IMR-90 (cell line): ENCODE results near the gene CNTN5. TPM values are rescaled to one million over a fixed set of nuclear protein-coding genes. Genes with fewer than 3 reads are reported as not detected.

Experiments used
- ATAC-seq: fragments of 200-7000 bp; cut with Tn5 transposase; 2 replicates; pipeline ENCODE4 v1.9.1; 2020; ENCODE audit warnings: low read depth, mild to moderate bottlenecking, moderate library complexity
- BruUV-seq: library from RNA; stranded (reverse); fragments of 400-500 nt; replicated peaks from 2 replicates; lab custom pipeline; 2021; lab: Mats Ljungman, UMichigan
- CTCF ChIA-PET: fragments of 300-600 bp; formaldehyde crosslinking; extraction: SDS; loops from one replicate; lab custom pipeline; 2021; ENCODE audit warnings: antibody characterized with exemption; lab: Yijun Ruan, JAX
- POLR2A ChIA-PET: fragments of 300-600 bp; sonication (Branson Sonifier 250); formaldehyde crosslinking; loops from one replicate; lab custom pipeline; 2022; ENCODE audit warnings: antibody characterized with exemption; ENCODE audit not compliant: unreplicated experiment; lab: Charles Lee
- DNase-seq: peaks from one replicate; pipeline ENCODE4 v3.0.0; 2013
- H2AFZ ChIP-seq: replicated peaks from 2 replicates; pipeline ENCODE3; 2013; ENCODE audit warnings: low read length, mild to moderate bottlenecking; ENCODE audit not compliant: poor library complexity
- H2AK5ac ChIP-seq: 2 replicates; pipeline ENCODE4 v1.6.1; 2013; ENCODE audit warnings: low read depth, low read length, inconsistent platforms
- H2AK9ac ChIP-seq: replicated peaks from 2 replicates; pipeline ENCODE3; 2013; ENCODE audit warnings: mild to moderate bottlenecking, low read depth, low read length, moderate library complexity; ENCODE audit not compliant: poor library complexity
- H2BK120ac ChIP-seq: 2 replicates; pipeline ENCODE4 v1.6.1; 2013; ENCODE audit warnings: low read depth, low read length, inconsistent platforms
- H2BK15ac ChIP-seq: 3 replicates; pipeline ENCODE4 v1.6.1; 2013; ENCODE audit warnings: low read depth, low read length, inconsistent platforms
- H2BK20ac ChIP-seq: 2 replicates; pipeline ENCODE4 v1.6.1; 2013; ENCODE audit warnings: low read depth, mild to moderate bottlenecking, inconsistent platforms, low read length, moderate library complexity
- H2BK5ac ChIP-seq: 2 replicates; pipeline ENCODE4 v1.6.1; 2013; ENCODE audit warnings: mild to moderate bottlenecking, low read depth, low read length, inconsistent platforms; ENCODE audit not compliant: poor library complexity, severe bottlenecking
- H3K14ac ChIP-seq: replicated peaks from 2 replicates; pipeline ENCODE4 v1.6.1; 2013; ENCODE audit warnings: low read depth, low read length, inconsistent platforms
- H3K18ac ChIP-seq: 2 replicates; pipeline ENCODE4 v1.6.1; 2013; ENCODE audit warnings: low read depth, low read length, control low read depth
- H3K23ac ChIP-seq: 2 replicates; pipeline ENCODE4 v1.6.1; 2013; ENCODE audit warnings: low read depth, low read length, inconsistent platforms
- H3K27ac ChIP-seq: 2 replicates; pipeline ENCODE4 v1.5.1; 2013; ENCODE audit warnings: mild to moderate bottlenecking, control low read depth, low read length; ENCODE audit not compliant: insufficient read depth
- H3K27me3 ChIP-seq: 2 replicates; pipeline ENCODE4 v1.6.1; 2013; ENCODE audit warnings: low read length; ENCODE audit not compliant: control insufficient read depth, insufficient read depth
- H3K36me3 ChIP-seq: 2 replicates; pipeline ENCODE4 v1.6.1; 2013; ENCODE audit warnings: low read length, mixed read lengths; ENCODE audit not compliant: control insufficient read depth, insufficient read depth
- H3K4ac ChIP-seq: 2 replicates; pipeline ENCODE4 v1.6.1; 2013; ENCODE audit warnings: low read depth, low read length, inconsistent platforms
- H3K4me1 ChIP-seq: 2 replicates; pipeline ENCODE4 v1.6.1; 2013; ENCODE audit warnings: low read length, mixed read lengths; ENCODE audit not compliant: control insufficient read depth, insufficient read depth
- H3K4me2 ChIP-seq: 2 replicates; pipeline ENCODE4 v1.6.1; 2013; ENCODE audit warnings: low read depth, mild to moderate bottlenecking, control low read depth, low read length, moderate library complexity
- H3K4me3 ChIP-seq: 2 replicates; pipeline ENCODE4 v1.5.1; 2013; ENCODE audit warnings: low read depth, mild to moderate bottlenecking, control low read depth, low read length, moderate library complexity; ENCODE audit not compliant: insufficient read depth
- H3K56ac ChIP-seq: 2 replicates; pipeline ENCODE4 v1.6.1; 2013; ENCODE audit warnings: low read length, inconsistent platforms; ENCODE audit not compliant: insufficient read depth; ENCODE audit errors: extremely low read depth
- H3K79me1 ChIP-seq, 2 experiments: 2 replicates each; pipeline ENCODE4 v1.6.1; 2013; ENCODE audit warnings: low read length in 2 of 2, inconsistent platforms in 1 of 2, low read depth in 1 of 2
- H3K9ac ChIP-seq: 2 replicates; pipeline ENCODE4 v1.6.1; 2013; ENCODE audit warnings: low read depth, low read length, control low read depth
- H3K9me1 ChIP-seq: 2 replicates; pipeline ENCODE4 v1.6.1; 2013; ENCODE audit warnings: low read length, inconsistent platforms; ENCODE audit not compliant: insufficient read depth
- H3K9me3 ChIP-seq: 2 replicates; pipeline ENCODE4 v1.6.1; 2013; ENCODE audit warnings: low read length; ENCODE audit not compliant: control insufficient read depth, insufficient read depth
- H4K20me1 ChIP-seq: 2 replicates; pipeline ENCODE4 v1.6.1; 2013; ENCODE audit warnings: low read length, inconsistent platforms; ENCODE audit not compliant: insufficient read depth
- H4K5ac ChIP-seq: 2 replicates; pipeline ENCODE4 v1.6.1; 2013; ENCODE audit warnings: mild to moderate bottlenecking, low read depth, low read length, control low read depth
- H4K8ac ChIP-seq, 2 experiments: 2 replicates each; pipeline ENCODE4 v1.6.1; 2013; ENCODE audit warnings: low read depth in 2 of 2, low read length in 2 of 2, control low read depth in 1 of 2, inconsistent platforms in 1 of 2
- H4K91ac ChIP-seq: 2 replicates; pipeline ENCODE4 v1.6.1; 2013; ENCODE audit warnings: low read depth, low read length, inconsistent platforms; ENCODE audit not compliant: insufficient read depth
- CEBPB ChIP-seq: IDR thresholded peaks from 2 replicates; pipeline ENCODE4 v1.6.1; 2012; ENCODE audit warnings: low read depth, low read length, improper control_type of control experiment
- CHD1 ChIP-seq: IDR thresholded peaks from 2 replicates; pipeline ENCODE4 v1.6.1; 2012; ENCODE audit warnings: low read depth, low read length, improper control_type of control experiment
- CTCF ChIP-seq: conservative IDR thresholded peaks from 2 replicates; pipeline ENCODE4 v1.5.1; 2012; ENCODE audit warnings: mild to moderate bottlenecking, low read depth, low read length, improper control_type of control experiment
- FOS ChIP-seq: fragments of 150-350 bp; IDR thresholded peaks from 2 replicates; pipeline ENCODE4 v1.6.1; 2016; ENCODE audit warnings: low read depth, low read length
- MAFK ChIP-seq: IDR thresholded peaks from 2 replicates; pipeline ENCODE4 v1.6.1; 2012; ENCODE audit warnings: low read depth, low read length, improper control_type of control experiment
- MAZ ChIP-seq: IDR thresholded peaks from 2 replicates; pipeline ENCODE4 v1.6.1; 2012; ENCODE audit warnings: low read depth, mild to moderate bottlenecking, low read length, improper control_type of control experiment, moderate library complexity, borderline replicate concordance
- MXI1 ChIP-seq: IDR thresholded peaks from 2 replicates; pipeline ENCODE4 v1.6.1; 2012; ENCODE audit warnings: low read depth, mild to moderate bottlenecking, low read length, moderate library complexity, borderline replicate concordance
- USF2 ChIP-seq: fragments of 150-350 bp; IDR thresholded peaks from 2 replicates; pipeline ENCODE4 v1.6.1; 2017; ENCODE audit warnings: mild to moderate bottlenecking, antibody characterized with exemption, low read length, low read depth
- WGBS, 2 experiments: methylation state at CpG; one replicate each; pipeline versions ENCODE4 v1.1.5 to v1.1.7; 2013; ENCODE audit warnings: missing lambda C conversion rate in 2 of 2; ENCODE audit not compliant: insufficient read length in 1 of 2; ENCODE audit errors: extremely low coverage in 2 of 2; 5-methylcytosine and 5-hydroxymethylcytosine counted together
- dilution Hi-C: fragments of 300-500 bp; cut with HindIII; formaldehyde crosslinking; loops from one replicate; pipeline ENCODE4 v1.14.3; 2018; ENCODE audit warnings: low sequenced_read_pairs; ENCODE audit not compliant: unreplicated experiment
- in situ Hi-C: fragments of 300-500 bp; cut with MboI; formaldehyde crosslinking; loops from 3 replicates; pipeline ENCODE4 v1.14.3; 2019; ENCODE audit warnings: low sequenced_read_pairs, inconsistent platforms, mixed read lengths
- intact Hi-C: fragments of 100-400 bp; cut with micrococcal nuclease; formaldehyde crosslinking; loops from 2 replicates; pipeline ENCODE4 v1.10.0; 2022
- polyA plus RNA-seq, 3 experiments: library from polyadenylated mRNA; depleted of rRNA; stranded (reverse); fragments of >200 nt; gene quantifications; 2 replicates each; pipeline ENCODE4 v1.2.3, GENCODE V29; 2012; ENCODE audit warnings: low replicate concordance in 1 of 3
- total RNA-seq: library from RNA; depleted of rRNA; stranded (reverse); fragments of >200 nt; gene quantifications from 2 replicates; pipeline ENCODE4 v1.2.3, GENCODE V29; 2012

The CNTN5 gene
- total and polyA plus RNA-seq, 2 of the 4 experiments (the other 2 are of a cell fraction) = not detected

- dilution Hi-C loops = no loop called here
- CTCF ChIA-PET = interaction anchor here (1.8 kb wide), 1 partner anchor 671 kb away, joined by 6 read pairs; no protein-coding TSS in a partner anchor
- ATAC-seq = no peak
Observed at GRCh38 chr11:99686838-99687237, 666.1 kb downstream of the CNTN5 start.

More at GRCh38 chr11:99686838-99687237, 666.1 kb downstream of the CNTN5 start:
- no peak overlapping the region for H3K9ac ChIP-seq
- H3K9me3 ChIP-seq = no peaks in the 10 kb centered on the region
- intact Hi-C loops (no loop called here), in situ Hi-C loops (no loop called here)
- no CpG with 5 or more reads among the region's 3 CpGs for WGBS, 2 experiments
- H3K23ac ChIP-seq = no peak overlapping the region
- no peak overlapping the region for H3K4me2 ChIP-seq
- no peaks in the 10 kb centered on the region for H3K27me3 ChIP-seq
- no peak overlapping the region for H4K8ac ChIP-seq
- H2BK20ac ChIP-seq = no peak overlapping the region
- H3K4me1 ChIP-seq = no peaks in the 10 kb centered on the region
- H2AK5ac ChIP-seq = no peak overlapping the region
- DNase-seq = no peak
- H3K56ac ChIP-seq = no peak overlapping the region
- H3K27ac ChIP-seq = no peak overlapping the region
- no peak overlapping the region for H2BK5ac ChIP-seq
- no peak overlapping the region for H3K4ac ChIP-seq
- no peaks in the 10 kb centered on the region for H3K36me3 ChIP-seq
- H3K79me1 ChIP-seq = no peaks in the 10 kb centered on the region
- no peak overlapping the region for H4K91ac ChIP-seq
- H2AK9ac ChIP-seq = no peak overlapping the region
- H4K5ac ChIP-seq = no peak overlapping the region
- H3K14ac ChIP-seq = no peak overlapping the region
- POLR2A ChIA-PET = no interaction called here
- H2BK15ac ChIP-seq = no peak overlapping the region
- no peak overlapping the region for H3K4me3 ChIP-seq
- H2AFZ ChIP-seq = no peak overlapping the region
- TF ChIP-seq MAZ = no peak
- no peak for TF ChIP-seq CHD1
- TF ChIP-seq MXI1 = no peak
- no peak for TF ChIP-seq CEBPB
- no peak for TF ChIP-seq FOS
- no peak for TF ChIP-seq USF2
- TF ChIP-seq CTCF = no peak
- TF ChIP-seq MAFK = no peak
- H2BK120ac ChIP-seq = no peak overlapping the region
- no peaks in the 10 kb centered on the region for H3K9me1 ChIP-seq
- no peak overlapping the region for H3K18ac ChIP-seq
- BruUV-seq = no TSS peak
- H4K20me1 ChIP-seq = no peaks in the 10 kb centered on the region
